ENCODE data around the gene ZFAND2A.
"Not testable (repeated sequence)": the region's sequence is repeated elsewhere in the genome, so short reads cannot be mapped to it uniquely, and the experiment has no call there.

The ZFAND2A gene

DNA sequence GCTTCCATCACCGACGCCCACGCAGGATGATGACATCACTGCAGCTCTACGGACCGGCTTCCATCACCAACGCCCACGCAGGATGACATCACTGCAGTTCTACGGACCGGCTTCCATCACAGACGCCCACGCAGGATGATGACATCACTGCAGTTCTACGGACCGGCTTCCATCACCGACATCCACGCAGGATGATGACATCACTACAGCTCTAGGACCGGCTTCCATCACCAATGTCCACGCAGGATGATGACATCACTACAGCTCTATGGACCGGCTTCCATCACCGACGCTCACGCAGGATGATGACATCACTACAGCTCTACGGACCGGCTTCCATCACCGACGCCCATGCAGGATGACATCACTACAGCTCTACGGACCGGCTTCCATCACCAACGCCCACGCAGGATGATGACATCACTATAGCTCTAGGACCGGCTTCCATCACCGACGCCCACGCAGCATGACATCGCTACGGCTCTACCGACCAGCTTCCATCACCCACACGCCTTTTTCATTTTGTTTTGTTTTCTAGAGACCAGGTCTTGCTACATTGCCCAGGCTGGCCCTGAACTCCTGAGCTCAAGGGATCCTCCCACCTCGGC is 42.6 kb downstream of the ZFAND2A start:
- no peak overlapping the region for H3K4me3 ChIP-seq (ENCODE audit: low read depth, low read length)
- no peak for DNase-seq (ENCODE audit: low read depth)
- TF ChIP-seq POLR2A (IDR thresholded peaks at IDR 0.05; ENCODE audit: extremely low read depth, insufficient read length) (no peak), MYC (IDR thresholded peaks at IDR 0.05; ENCODE audit: low read depth, low read length) (no peak)
- TF ChIP-seq, protein P1, sequence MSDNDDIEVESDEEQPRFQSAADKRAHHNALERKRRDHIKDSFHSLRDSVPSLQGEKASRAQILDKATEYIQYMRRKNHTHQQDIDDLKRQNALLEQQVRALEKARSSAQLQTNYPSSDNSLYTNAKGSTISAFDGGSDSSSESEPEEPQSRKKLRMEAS (IDR thresholded peaks at IDR 0.05; ENCODE audit: low read depth, low read length) = no peak
- TF ChIP-seq, protein P2, sequence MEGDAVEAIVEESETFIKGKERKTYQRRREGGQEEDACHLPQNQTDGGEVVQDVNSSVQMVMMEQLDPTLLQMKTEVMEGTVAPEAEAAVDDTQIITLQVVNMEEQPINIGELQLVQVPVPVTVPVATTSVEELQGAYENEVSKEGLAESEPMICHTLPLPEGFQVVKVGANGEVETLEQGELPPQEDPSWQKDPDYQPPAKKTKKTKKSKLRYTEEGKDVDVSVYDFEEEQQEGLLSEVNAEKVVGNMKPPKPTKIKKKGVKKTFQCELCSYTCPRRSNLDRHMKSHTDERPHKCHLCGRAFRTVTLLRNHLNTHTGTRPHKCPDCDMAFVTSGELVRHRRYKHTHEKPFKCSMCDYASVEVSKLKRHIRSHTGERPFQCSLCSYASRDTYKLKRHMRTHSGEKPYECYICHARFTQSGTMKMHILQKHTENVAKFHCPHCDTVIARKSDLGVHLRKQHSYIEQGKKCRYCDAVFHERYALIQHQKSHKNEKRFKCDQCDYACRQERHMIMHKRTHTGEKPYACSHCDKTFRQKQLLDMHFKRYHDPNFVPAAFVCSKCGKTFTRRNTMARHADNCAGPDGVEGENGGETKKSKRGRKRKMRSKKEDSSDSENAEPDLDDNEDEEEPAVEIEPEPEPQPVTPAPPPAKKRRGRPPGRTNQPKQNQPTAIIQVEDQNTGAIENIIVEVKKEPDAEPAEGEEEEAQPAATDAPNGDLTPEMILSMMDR (IDR thresholded peaks at IDR 0.05; ENCODE audit: low read depth, low read length) = no peak

DNA sequence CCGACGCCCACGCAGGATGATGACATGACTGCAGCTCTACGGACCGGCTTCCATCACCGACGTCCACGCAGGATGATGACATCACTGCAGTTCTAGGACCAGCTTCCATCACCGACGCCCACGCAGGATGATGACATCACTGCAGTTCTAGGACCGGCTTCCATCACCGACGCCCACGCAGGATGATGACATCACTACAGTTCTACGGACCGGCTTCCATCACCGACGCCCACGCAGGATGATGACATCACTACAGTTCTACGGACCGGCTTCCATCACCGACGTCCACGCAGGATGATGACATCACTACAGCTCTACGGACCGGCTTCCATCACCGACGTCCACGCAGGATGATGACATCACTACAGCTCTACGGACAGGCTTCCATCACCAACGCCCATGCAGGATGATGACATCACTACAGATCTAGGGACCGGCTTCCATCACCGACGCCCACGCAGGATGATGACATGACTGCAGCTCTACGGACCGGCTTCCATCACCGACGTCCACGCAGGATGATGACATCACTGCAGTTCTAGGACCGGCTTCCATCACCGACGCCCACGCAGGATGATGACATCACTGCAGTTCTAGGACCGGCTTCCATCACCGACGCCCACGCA is 43.5 kb downstream of the ZFAND2A start:
- DNase-seq (ENCODE audit: low read depth); H3K4me3 ChIP-seq (ENCODE audit: low read depth, low read length): not testable (repeated sequence)

DNA sequence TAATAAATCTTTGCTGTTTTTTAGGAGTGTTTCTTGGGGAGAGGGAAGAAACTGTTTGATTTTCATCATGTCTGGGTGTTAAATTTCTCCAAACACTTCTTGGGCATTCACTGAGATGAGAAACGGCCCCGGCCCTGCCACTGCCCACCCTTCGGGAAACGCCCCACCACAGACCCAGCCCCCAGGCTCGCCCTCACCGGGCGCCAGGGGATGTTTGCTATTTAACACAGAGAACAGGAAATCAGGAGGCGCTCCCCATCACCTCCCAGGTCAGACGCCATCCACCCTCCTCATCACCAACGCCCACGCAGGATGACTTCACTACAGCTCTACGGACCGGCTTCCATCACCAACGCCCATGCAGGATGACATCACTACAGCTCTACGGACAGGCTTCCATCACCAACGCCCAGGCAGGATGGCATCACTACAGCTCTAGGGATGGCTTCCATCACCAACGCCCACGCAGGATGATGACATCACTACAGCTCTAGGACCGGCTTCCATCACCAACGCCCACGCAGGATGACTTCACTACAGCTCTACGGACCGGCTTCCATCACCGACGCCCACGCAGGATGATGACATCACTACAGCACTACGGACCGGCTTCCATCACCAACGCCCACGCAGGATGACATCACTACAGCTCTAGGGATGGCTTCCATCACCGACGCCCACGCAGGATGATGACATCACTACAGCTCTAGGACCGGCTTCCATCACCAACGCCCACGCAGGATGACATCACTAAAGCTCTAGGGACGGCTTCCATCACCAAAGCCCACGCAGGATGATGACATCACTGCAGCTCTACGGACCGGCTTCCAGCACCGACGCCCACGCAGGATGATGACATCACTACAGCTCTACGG is 44.6 kb downstream of the ZFAND2A start:
- H3K4me3 ChIP-seq (ENCODE audit: low read depth, low read length); DNase-seq (ENCODE audit: low read depth): not testable (repeated sequence)

DNA sequence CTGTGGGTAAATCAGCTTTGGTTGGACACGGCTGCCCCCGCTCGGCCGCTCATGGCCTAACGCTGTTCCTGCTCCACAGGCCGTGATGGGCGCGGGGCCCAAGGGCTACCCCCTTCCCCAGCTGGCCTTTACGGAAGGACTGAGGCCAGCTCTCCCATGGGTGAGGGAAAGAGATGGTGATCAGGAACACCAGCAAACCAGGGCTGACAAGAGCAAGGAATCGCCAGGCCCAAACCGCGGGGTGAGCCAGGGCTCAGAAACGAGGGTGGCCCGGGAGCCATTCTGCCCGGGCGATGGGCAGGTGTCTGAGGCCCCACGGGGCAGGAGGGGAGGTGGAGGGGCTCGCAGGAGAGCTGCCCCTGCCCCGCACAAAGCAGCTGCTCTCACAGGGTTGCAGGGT is 45.5 kb downstream of the ZFAND2A start:
- DNase-seq (ENCODE audit: low read depth) = no peak
- H3K4me3 ChIP-seq (ENCODE audit: low read depth, low read length) = no peak overlapping the region
- TF ChIP-seq MYC (IDR thresholded peaks at IDR 0.05; ENCODE audit: low read depth, low read length) (no peak), POLR2A (IDR thresholded peaks at IDR 0.05; ENCODE audit: extremely low read depth, insufficient read length) (no peak)
- TF ChIP-seq, protein P2 (IDR thresholded peaks at IDR 0.05; ENCODE audit: low read depth, low read length) = no peak
- TF ChIP-seq, protein P1 (IDR thresholded peaks at IDR 0.05; ENCODE audit: low read depth, low read length) = no peak

DNA sequence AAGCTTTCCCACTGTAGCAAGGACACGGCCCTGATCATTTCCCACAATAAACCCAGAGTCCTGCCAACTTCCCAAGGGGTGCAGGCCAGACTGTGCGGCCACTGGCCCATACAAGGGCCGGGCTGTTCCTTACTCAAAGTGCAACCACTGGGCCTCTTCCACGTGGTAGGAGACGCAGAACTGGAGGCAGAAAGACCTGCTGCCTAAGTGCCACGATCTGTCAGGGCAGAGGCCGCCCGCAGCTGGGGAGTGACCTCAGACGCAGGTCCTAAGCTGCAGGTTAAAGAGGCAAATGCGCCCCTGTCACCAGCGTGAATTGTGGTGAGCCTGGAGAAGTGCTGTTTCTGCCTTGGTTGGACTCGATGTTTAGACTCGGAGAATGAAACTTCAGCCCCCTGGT is 45.9 kb downstream of the ZFAND2A start:
- H3K4me3 ChIP-seq (ENCODE audit: low read depth, low read length) = no peak overlapping the region
- no peak for DNase-seq (ENCODE audit: low read depth)
- TF ChIP-seq, protein P2 (IDR thresholded peaks at IDR 0.05; ENCODE audit: low read depth, low read length) = no peak
- TF ChIP-seq MYC (IDR thresholded peaks at IDR 0.05; ENCODE audit: low read depth, low read length) = no peak
- TF ChIP-seq, protein P1 (IDR thresholded peaks at IDR 0.05; ENCODE audit: low read depth, low read length) = no peak
- no peak for TF ChIP-seq POLR2A (IDR thresholded peaks at IDR 0.05; ENCODE audit: extremely low read depth, insufficient read length)

DNA sequence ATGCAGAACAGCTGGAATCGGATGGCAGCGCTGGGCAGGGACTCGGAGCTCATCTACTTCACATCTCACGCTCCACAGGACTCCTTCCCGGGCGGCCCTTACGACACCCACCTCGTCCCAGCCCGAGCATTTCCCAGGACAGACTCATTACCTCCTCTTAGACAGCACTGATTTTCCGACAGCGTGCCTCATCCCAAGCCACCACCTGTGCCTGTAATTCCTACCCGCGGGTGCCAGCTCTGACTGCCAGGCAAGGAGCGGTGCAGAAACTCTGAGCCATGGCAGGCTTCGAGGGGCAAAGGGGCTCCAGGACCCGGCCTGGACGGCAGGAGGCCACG is 46.5 kb downstream of the ZFAND2A start:
- no peak for DNase-seq (ENCODE audit: low read depth)
- TF ChIP-seq POLR2A (IDR thresholded peaks at IDR 0.05; ENCODE audit: extremely low read depth, insufficient read length) = no peak
- TF ChIP-seq, protein P1 (IDR thresholded peaks at IDR 0.05; ENCODE audit: low read depth, low read length) = no peak

DNA sequence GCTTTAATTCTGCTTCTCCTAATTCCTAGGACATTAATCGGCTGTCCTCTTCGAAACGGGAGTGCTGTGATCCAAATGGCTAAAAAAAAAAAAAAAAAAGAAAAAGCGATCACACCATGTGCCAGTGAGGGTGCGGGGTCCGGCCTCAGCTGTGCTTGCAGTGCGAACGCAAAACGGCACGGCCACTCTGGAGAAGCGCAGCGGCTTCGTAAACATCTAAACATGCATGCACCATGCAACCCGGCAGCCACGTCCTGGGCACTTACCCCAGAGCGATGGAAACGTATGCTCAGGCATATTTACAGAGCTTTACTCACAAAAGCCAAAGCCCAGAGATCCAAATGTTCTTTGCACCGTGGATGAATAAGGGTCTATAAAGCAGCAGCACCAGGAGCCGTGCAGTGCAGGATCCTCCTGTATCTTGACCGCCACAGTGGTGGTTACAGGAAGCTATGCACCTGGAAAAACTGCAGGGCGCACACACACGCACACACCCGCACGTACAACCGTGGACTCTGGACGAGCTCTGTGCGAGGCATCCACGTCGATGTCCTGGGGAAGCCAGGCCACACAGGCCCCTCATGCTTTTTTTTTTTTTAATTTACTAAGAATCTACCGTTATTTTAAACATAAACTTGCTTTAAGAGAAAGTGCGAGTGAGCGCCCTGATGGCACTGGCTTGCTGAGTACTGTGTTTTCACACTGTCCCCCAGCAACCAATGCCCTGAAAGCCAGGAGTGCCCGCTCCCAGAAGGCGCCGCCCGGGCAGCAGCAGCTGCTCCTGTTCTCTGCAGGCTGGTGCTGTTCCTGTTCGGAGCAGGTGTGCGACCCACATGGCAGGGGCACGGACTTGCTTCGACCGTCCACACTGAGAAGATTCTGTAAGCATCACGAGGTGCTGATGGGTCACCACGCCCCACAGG is 47.1 kb downstream of the ZFAND2A start:
- no peak for DNase-seq (ENCODE audit: low read depth)
- no peak overlapping the region for H3K4me3 ChIP-seq (ENCODE audit: low read depth, low read length)
- TF ChIP-seq, protein P1 (IDR thresholded peaks at IDR 0.05; ENCODE audit: low read depth, low read length) = no peak
- TF ChIP-seq POLR2A (IDR thresholded peaks at IDR 0.05; ENCODE audit: extremely low read depth, insufficient read length) (no peak), MYC (IDR thresholded peaks at IDR 0.05; ENCODE audit: low read depth, low read length) (no peak)
- TF ChIP-seq, protein P2 (IDR thresholded peaks at IDR 0.05; ENCODE audit: low read depth, low read length) = no peak

More for the DNA sequence above, 46.5 kb downstream of the ZFAND2A start:
- no peak overlapping the region for H3K4me3 ChIP-seq (ENCODE audit: low read depth, low read length)
